ENCODE measurements around the gene PRXL2B.

- TF ChIP-seq CTCF (conservative IDR thresholded peaks at IDR 0.05 in 1 of 2, IDR thresholded peaks at IDR 0.05 in 1 of 2; ENCODE audit: extremely low read depth in 1 of 2, insufficient read depth in 1 of 2, low read depth in 1 of 2, low read length in 2 of 2) = no peak
- no peak for TF ChIP-seq EZH2 (IDR thresholded peaks at IDR 0.05; ENCODE audit: borderline replicate concordance, low read length)
These were observed 52.6 kb downstream of the PRXL2B start for GRCh38 chr1:2639203-2639602.

Data from mammary epithelial cell (primary cell).